NCI-H2227 (cell line): Measurements from ENCODE around the gene LRCH3.

Experiments
- DNase-seq: peaks from one replicate; lab custom pipeline; 2025; ENCODE audit not compliant: unreplicated experiment; lab: John Stamatoyannopoulos, UW

Gene LRCH3

DNA sequence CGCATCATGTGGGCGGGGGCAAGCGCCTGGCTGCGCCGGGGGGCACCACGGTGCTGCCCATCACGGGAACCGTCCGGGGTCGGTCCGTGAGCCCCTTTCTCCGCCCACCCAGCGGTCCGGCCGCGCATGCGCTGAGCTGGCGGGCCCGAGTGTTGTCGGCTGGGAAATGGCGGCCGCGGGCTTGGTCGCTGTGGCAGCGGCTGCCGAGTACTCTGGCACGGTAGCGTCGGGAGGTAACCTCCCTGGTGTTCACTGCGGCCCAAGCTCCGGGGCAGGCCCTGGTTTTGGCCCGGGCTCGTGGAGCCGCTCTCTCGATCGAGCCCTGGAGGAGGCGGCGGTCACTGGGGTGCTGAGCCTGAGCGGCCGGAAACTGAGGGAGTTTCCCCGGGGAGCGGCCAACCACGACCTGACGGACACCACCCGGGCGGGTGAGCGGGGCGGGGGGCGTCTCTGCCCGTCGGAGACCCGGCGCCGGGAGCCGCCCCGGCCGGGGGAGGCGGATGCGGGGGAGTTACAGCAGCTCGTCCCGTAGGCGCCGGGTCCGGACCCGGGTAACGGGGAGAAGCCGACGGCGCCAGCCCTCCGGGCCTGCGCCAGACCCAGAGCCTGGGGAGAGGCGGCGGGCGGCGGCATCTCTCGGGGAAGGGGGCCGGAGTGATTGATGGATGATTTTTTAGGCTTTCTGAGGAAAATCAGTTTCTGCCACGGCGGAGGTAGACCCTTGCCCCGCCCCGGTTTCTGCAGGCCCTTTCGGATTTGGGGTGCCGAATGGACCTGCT, at the start of gene LRCH3:
Gene LRCH3 (plus strand): TSS at position 142 of the 779 bp plus-strand sequence. CDS start 25 bp downstream, at position 167.
- DNase-seq = peak; percentile 94

DNA sequence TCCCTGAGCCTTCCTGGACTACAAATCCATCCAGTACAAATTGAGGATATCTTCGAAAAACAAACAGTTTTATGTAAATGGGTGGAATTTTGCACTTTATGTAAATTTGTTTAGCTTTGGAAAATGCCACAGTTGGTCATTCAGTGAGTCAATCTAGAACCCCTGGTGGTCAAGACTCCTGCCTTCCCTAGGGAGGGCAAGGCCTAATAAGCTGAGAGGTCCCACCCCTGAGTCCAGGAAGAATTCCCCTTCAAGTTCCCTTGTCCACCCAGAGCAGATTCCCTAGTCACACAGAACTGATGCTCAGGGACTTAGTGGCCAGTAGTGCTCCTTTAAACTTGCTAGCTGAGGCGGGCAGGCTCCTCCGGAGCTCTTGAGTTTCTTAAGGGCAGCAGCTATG, 48.3 kb upstream of the LRCH3 start:
- no peak for DNase-seq

DNA sequence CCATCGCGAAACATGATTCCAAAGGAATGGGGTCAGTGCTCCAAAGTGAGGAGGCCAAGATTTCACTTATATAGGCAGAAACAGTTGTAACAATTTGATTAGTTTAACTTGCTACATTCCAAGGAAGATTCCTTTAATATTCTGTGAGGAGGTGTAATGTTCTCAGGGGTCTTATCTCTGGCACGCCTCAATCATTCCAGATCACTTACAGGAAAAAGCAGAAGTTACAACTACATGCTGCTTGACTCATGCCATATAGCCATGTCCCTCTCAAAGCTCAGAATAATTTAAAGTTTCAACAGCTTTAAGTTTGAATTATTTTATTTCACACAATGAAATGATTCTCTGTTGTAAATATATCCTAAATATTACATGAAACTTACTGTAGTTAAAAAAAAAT, 44.8 kb upstream of the LRCH3 start:
- no peak for DNase-seq

DNA sequence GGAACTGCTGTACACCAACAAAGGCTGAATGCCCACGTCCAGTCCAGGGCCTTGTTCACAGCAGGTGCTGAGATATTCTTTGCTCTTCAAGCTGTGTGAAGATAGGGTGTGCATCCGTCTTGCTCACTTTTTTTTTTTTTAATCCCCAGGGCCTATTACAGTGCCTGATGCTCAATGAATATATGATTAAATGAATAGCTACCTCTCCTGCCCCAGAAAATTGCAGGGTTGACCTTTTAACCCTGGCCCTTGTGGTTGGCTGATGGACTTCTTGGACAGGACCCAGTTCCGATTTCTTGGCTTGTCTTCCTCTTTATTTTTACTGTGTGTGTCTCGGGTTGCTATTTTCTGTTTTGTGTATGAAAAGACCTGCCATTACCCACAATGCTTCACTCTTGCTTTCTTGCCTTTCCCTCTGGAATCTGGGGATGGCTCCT, 44.2 kb upstream of the LRCH3 start:
- DNase-seq = no peak

DNA sequence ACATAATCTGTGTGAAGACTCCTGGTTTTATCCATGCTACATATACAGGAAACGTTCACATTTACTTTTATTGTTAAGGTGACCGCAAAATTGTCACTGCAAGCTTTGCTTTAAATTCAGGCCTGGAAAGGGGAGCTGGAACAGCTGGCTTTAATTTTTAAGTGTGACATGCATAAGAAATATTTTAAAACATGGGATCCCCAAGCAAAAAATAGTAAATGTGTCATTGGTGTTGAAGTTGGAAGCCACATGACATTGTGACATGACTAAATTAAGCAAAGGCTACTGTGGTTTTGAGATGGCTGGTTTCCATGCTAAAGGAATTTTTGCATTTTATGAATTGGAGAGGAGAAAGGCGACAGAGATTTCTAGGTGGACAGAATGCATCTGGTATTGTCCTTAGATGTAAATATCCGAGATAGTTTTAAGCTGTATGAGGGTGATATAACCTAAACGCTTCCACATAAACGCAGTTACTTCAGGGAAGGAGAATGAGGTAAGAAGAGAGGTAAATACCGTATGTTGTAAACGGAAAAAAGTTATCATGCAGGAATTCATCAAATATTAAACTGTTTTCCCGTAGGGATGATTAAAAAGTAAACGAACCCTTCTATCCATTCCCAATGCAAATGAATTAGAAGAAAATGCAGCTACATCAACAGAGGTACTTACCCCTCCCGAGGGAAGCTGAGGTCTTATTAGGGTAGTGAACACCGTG, 42.3 kb upstream of the LRCH3 start:
- no peak for DNase-seq

DNA sequence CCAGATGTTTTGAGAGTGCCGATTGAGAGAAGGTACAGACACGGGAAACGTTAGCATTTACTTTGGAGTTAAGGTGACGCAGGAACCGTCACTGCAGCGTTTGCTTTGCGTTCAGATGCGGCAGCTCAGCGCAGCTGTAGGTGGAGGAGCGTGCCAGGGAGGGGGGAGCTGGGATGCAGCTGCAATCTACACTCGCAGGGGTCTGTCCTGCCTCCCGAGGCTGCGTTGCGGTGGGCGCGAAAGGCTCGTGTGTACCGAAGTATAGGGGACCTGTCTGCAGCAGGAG, 41.8 kb upstream of the LRCH3 start:
- DNase-seq = peak; percentile 91

DNA sequence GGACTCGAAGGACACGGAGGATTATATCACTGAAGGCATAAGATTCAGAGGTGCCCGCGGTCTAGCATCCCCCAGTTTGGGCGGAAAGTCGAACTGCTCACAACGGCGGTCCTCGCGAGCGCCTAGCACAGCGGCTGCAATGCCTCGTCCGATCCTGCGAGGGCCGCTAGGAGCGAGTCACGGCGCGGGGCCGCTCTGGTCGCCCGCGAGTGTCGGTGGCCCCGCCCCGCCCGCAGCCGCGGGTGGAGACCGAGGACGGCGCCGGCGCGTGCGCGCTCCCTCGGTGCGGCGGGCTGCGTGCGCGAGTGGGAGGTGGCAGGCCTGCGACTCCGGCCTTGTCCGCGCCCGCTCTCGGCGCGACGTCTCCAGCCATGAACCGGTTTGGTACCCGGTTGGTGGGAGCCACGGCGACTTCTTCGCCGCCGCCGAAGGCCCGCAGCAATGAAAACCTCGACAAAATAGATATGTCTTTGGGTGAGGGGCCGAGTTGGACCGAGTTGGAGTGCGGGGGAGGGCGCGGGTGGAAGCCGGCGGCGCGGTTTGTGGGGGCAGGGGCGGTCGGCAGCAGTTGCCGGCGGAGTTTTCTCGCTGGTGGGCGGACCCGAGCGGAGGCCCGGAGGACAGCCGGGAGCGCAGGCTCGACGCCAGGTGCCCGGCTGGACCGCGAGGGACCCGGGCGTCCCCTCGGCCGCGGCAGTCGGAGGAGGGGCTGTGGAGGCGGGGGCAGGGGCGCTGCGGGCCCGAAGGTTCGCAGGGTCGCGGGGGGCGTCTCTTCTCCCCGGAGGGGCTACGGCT, 41.3 kb upstream of the LRCH3 start, which contains the start of gene FYTTD1:
Gene FYTTD1 (plus strand): TSS at position 283 of the 795 bp plus-strand sequence. CDS start 89 bp downstream, at position 372.
- DNase-seq = peak; percentile 96

DNA sequence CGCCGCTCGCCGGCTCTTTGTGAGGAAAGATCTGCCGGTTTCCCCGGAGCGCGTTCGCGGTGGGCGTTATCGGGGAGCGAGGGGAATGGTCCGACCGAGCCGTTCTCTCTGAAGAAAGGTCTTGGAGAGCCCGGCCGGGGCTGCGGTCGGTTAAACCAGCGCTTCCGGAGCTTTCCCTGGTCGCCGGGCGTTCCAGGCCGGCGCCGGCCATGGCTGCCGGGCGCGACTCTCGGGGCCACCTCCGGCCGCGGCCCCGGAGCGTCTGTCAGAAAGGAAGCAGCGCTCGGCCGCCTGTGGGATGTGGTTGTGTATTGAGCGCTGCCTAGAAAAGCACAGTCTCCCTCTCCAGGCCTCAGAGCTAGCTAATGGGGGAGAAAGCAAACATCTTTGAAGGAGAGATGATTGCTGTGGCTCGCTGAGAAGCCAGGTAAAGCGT, 40.6 kb upstream of the LRCH3 start:
- peak; percentile 69 for DNase-seq

DNA sequence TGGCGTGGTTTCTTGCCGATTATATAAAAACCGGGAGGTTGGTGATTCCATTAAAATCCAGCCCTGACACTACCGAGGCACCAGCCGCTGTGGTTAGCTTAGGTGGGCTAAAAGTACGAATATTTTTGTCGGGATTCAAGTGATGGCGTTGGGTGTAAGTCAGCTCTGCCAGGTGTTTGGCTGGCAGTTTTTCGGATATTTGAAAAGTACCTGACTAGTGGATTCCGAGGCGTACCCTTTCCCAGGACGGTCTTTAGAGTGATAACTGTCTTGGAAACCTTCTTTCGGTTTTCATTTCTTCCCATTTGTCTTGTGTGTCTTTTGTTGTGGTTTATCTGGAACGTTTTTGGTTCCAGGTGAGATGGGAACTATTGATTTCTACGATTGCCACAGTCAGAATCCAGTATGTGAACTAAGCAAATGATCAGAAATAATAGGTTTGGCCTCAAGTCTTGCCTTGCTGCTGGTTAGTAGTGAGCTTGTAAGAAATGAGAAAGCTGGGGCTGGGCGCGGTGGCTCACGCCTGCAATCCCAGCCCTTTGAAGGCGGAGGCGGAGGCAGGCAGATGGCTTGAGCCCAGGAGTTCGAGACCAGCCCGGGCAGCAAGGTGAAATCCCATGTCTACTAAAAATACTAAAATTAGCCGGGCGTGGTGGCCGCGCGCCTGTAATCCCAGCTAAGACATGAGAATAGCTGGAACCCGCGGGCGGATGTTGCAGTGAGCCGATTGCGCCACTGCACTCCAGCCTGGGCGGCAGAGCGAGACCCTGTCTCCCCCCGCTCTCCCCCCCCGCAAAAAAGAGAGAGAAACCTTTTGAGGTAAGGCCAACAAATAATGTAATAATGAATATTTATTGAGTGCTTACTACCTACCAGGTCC, 40.0 kb upstream of the LRCH3 start:
- DNase-seq = peak; percentile 22

DNA sequence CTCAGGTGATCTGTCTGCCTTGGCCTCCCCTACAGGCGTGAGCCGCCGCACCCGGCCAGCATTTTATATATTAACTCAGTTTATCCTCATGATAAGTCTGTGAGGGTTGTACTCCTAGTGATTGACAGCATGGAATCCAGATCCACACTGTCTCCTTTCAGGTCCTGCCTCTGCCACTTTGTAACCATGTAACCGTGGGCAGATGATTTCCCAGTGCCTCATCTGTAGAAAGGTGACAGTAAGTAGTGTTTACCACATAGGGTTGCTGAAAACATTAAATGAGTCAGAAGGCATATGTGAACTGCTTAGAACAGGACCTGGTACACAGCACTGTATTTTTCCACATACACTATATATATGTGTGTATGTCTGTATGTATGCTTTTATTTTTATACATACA, 38.9 kb upstream of the LRCH3 start:
- no peak for DNase-seq

DNA sequence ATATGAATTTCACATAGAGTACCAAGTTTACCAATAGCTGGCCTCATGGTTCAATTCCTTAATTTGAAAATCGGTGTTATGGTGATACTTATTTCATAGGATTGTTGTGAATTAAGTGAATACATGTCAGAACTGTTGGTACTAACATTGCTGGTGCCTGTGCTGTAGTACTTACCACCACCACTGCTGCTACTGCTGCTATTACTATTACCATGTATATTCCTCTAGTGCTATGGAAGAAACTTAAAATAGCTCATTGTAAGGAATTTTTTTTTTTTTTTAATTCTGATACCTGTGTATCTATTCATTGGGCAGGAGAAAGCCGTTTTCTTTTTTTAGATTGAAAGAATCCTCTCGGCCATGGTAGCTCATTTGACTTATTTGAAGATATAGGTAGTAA, 37.8 kb upstream of the LRCH3 start:
- DNase-seq = no peak

DNA sequence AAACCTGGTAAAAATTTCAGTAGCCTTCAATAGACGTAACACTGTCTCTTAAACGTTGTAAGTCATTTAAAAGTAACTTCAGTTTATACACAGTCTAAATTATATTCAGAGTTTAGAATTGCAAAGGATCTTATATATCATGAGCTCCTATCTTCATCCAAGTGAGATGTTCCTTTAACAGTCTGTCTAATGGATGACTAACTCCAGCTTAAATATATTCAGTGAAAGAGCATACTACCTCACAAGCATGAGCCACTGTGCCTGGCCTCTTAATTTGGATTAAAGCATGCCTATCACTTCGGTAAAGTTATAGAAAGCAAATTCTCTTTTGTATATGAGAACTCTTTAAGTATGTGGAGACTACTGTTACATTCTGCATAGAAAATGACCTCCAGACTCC, 34.4 kb upstream of the LRCH3 start:
- DNase-seq = no peak

DNA sequence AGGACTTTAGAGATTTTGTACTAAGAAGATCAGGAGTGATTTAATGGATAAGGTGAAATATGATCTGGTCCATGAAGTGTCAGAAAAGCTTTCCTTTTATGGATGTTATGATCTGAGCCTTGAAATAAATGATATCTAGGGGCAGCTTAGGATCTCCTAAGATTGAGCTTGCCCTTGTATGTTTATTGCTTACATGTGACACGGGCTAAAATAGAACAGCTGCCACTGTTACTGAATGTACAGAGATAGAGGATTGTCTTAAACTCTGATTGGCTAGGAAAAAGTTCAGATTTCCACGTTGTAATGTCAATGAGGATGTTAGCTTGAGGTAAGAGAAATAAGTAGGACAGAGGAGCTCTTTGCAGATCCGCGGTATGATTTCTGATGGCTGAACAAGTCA, 32.5 kb upstream of the LRCH3 start:
- no peak for DNase-seq

DNA sequence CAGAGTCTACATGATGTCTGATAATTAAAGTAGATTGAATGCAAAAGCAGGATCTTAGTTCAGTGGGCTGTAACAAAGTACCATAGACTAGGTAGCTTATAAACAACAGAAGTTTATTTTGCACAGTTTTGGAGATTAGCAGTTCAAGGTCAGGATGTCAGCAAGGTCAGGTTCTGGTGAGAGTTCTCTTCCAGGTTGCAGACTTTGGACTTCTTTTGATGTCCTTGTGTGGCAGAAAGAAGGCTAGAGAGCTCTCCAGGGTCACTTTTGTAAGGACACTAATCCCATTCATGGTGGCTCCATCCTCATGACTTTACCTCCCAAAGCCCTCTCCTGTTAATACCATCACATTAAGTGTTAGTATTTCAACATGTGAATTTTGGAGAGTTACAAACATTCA, 29.3 kb upstream of the LRCH3 start:
- DNase-seq = no peak

DNA sequence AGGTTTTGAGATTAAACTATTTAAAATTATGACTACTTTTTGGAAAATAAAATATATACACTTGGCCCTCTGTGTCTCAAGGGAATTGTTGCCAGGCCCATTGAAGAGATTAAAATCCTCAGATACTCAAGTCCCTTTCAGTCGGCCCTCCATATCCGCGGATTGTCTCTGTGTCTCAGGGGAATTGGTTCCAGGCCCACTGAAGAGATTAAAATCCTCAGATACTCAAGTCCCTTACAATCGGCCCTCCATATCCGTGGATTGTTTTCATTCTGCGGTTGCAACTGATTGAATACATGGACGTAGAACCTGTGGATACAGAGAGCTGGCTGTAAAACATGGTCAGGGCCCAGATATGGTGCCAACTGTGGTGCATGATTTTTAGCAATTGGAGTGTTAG, 15.7 kb upstream of the LRCH3 start:
- DNase-seq = no peak

DNA sequence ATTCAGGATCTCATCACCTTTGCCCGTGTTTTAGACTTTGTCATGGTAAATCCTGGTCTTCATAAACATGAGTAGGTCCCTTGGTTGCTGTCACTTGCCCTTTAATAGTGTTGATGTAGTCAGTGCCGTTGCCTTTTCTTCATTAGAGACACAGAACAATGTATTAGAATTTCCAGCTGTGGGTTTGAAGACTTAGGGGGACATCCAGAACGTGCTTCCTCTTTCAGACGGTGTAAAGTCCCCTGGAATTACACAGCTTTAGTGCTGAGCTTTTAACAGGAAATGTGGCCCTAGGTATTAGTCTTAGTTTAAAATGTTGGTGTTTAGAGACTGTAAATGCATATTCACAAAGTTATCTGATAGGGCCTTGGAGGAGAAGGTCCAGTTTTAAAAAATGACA, 8.8 kb upstream of the LRCH3 start:
- no peak for DNase-seq

DNA sequence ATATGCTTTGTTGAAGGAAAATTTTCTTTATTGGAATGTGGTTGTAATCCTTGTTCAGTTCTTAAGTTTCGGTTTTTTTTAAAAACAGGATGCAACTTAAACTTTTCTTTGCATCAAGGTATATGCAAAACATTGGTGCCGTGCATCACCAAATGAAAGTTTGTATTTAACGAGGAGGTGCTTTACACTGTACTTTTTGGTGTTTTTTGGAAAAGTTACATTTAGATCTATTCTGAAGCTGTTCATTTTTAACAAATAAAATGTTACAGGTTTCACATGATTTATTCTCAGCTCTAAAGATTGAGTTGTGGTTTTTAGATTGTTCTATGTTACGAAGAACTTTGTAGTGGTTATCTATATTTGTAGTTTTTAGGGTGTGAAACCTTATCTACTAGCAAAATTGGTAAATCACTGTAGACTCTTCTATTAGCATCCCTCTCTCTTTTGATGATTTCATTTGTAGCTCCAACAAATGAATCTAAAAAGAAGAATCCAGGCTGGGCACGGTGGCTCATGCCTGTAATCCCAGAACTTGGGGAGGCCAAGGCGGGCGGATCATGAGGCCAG, 7.0 kb upstream of the LRCH3 start:
- DNase-seq = no peak

DNA sequence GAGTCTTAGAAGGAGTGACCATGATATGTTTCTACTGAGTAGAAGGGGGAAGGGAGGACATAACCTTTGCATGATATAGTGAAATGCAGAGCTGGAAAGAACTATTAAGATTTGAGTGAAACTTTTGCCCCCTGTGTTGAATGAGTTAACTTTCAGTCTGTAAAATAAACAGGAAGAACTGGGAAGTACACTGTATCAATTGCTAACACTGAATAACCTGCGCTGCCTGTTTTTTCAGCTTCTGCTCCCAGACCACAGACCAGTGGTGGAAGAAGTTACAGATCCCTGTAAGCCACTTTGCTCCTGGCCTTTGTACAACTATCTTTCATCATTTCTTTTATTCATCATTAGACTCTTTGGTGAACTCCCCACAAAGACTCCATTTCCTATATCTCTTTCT, 3.6 kb upstream of the LRCH3 start:
- DNase-seq = no peak

DNA sequence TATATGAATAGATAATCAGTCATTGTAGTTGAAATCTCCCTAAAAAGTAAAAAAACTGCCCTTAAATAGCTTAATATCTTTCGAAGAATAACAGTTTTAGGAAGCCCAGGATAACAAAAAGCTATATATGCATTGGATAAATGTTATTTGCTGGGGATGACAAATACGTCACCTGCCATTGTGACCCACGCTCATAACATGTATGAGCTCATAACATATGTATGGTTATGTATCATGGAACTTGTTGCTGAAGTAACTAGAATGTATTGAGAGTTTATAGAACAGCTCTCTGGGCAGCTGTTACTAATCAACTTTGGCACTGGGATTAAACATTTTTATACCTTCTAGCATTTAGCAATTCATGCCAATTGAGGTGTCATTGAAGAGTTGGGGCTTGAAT, 1.7 kb upstream of the LRCH3 start:
- DNase-seq = no peak

DNA sequence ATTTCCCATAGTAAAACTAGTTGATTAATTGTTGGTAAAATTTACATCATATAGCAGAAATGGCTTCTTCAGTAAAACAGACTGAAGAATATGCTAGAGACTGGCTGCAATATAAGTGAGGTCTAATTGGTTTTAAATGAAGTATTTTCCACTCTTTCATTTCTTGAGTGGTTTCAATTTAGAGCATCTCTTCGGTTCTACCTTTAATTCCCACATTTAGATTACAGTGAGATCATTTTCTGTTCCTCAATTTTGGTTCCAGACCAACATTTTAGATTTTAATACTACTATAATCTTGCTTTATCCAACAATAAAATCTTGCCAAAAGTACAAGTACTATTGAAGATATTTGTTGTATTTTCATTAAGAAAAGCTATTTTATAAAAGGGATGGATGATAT, 1.0 kb upstream of the LRCH3 start:
- no peak for DNase-seq
